ENCODE data around the gene PGM2.

DNA sequence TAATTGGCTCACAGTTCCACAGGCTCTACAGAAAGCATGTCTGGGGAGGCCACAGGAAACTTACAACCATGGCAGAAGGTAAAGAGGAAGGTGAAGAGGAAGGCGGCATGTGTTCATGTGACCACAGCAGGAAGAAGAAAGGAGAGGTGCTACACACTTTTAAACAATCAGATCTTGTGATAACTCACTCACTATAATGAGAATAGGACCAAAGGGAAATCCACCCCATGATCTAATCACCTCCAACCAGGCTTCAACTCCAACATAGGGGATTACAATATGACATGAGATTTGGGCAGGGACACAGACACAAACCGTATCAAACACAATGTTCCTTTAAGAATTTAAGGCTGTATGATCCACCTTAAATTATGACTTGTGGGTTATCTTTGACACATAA lies 10.5 kb upstream of the PGM2 start:
- TF ChIP-seq, protein P1, sequence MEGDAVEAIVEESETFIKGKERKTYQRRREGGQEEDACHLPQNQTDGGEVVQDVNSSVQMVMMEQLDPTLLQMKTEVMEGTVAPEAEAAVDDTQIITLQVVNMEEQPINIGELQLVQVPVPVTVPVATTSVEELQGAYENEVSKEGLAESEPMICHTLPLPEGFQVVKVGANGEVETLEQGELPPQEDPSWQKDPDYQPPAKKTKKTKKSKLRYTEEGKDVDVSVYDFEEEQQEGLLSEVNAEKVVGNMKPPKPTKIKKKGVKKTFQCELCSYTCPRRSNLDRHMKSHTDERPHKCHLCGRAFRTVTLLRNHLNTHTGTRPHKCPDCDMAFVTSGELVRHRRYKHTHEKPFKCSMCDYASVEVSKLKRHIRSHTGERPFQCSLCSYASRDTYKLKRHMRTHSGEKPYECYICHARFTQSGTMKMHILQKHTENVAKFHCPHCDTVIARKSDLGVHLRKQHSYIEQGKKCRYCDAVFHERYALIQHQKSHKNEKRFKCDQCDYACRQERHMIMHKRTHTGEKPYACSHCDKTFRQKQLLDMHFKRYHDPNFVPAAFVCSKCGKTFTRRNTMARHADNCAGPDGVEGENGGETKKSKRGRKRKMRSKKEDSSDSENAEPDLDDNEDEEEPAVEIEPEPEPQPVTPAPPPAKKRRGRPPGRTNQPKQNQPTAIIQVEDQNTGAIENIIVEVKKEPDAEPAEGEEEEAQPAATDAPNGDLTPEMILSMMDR (IDR thresholded peaks at IDR 0.05), result no peak
- no peak for TF ChIP-seq POLR2A (IDR thresholded peaks at IDR 0.05)

Measured in tibial nerve (tissue), 3 donors.